HL-60 (cell line): Measurements from ENCODE around the gene CRYBA2.

Experiments used
- DNase-seq, 2 experiments: peaks; one replicate each; pipeline ENCODE4 v3.0.0-alpha.2; 2010 to 2020; ENCODE audit warnings: low read depth in 1 of 2, low spot score in 1 of 2
- H3K27ac ChIP-seq: fragments of 250-450 bp; sonication (Bioruptor Pico); replicated peaks from 2 replicates; pipeline ENCODE4 v1.5.1; 2020; ENCODE audit warnings: mild to moderate bottlenecking, moderate library complexity
- H3K27me3 ChIP-seq: fragments of 250-450 bp; sonication (Bioruptor Pico); 2 replicates; pipeline ENCODE4 v1.5.1; 2021; ENCODE audit warnings: mild to moderate bottlenecking, moderate library complexity; ENCODE audit not compliant: insufficient read depth, poor library complexity, severe bottlenecking
- H3K4me3 ChIP-seq: replicated peaks from 2 replicates; pipeline ENCODE4 v1.5.1; 2011; ENCODE audit warnings: mild to moderate bottlenecking, control low read depth, low read length; ENCODE audit not compliant: insufficient read depth
- CTCF ChIP-seq: IDR thresholded peaks from one replicate; pipeline ENCODE4 v1.5.1; 2011; ENCODE audit warnings: low read length, control low read depth, inconsistent platforms; ENCODE audit not compliant: insufficient read depth
- GABPA ChIP-seq: IDR thresholded peaks from 2 replicates; pipeline ENCODE4 v1.6.1; 2012; ENCODE audit warnings: low read depth
- POLR2AphosphoS5 ChIP-seq: IDR thresholded peaks from 2 replicates; pipeline ENCODE4 v1.6.1; 2012; ENCODE audit warnings: low read depth
- REST ChIP-seq: IDR thresholded peaks from 2 replicates; pipeline ENCODE4 v1.6.1; 2012; ENCODE audit warnings: low read depth; ENCODE audit not compliant: insufficient replicate concordance
- SPI1 ChIP-seq: IDR thresholded peaks from 2 replicates; pipeline ENCODE4 v1.6.1; 2012; ENCODE audit warnings: low read depth, mild to moderate bottlenecking, borderline replicate concordance

CRYBA2 gene

GRCh38 chr2:219010873-219011272 lies 17.7 kb upstream of the CRYBA2 start:
- DNase-seq = no peak
- H3K4me3 ChIP-seq = no peak overlapping the region
- H3K27me3 ChIP-seq = no peaks in the 10 kb centered on the region
- TF ChIP-seq GABPA (no peak), REST (no peak), CTCF (no peak), POLR2AphosphoS5 (no peak), SPI1 (no peak)
- no peak overlapping the region for H3K27ac ChIP-seq

DNA sequence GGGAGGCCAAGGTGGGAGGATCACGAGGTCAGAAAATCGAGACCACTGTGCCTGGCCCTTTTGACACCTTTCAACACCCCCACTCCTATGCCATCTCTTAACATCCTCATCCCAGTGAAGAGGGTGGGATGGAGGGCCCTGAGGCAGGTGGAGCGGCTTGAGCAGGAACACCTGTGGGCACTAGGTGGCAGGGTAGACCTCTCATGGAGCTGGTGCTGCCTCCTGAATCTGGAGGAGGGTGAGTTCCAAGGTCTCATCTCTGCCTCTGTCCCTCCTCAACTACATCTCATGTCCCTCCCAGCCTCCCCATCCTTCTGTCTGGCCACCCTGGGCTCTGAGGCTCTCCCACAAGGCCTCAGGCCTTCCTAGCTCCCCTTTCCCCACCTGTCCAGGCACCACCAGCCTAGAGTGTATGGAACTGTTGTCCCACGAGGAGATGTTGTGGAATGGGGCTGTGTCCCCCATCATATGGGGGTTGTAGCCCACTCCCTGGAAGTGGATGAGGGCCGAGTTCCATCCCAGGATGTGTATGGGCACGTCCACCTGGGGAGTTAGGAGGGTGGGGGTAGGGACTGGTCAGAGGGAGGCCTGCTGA lies 17.0 kb upstream of the CRYBA2 start:
- Histone ChIP-seq H3K27me3 (no peaks in the 10 kb centered on the region), H3K27ac (no peak overlapping the region), H3K4me3 (no peak overlapping the region)
- TF ChIP-seq CTCF = peak; percentile 39
- no peak for TF ChIP-seq POLR2AphosphoS5
- DNase-seq = no peak

DNA sequence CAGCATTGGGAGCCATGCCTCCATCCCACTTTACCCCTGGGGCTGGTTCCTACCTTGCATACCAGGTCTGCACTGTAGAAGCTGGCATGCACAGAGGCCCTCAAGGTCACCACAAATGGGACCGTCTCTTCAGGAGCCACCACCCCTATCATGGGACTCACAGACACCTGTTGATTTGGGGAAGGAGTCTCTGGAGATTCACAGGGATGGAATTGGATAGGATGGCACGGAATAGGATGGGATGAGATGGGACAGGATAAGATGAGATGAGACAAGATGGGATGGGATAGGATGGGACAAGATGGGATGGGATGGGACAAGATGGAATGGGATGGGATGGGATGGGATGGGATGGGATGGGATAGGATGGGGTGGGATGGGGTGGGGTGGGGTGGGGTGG lies 16.1 kb upstream of the CRYBA2 start:
- H3K4me3 ChIP-seq = no peak overlapping the region
- no peak for TF ChIP-seq REST
- DNase-seq = no peak
- no peak overlapping the region for H3K27ac ChIP-seq
- no peaks in the 10 kb centered on the region for H3K27me3 ChIP-seq

DNA sequence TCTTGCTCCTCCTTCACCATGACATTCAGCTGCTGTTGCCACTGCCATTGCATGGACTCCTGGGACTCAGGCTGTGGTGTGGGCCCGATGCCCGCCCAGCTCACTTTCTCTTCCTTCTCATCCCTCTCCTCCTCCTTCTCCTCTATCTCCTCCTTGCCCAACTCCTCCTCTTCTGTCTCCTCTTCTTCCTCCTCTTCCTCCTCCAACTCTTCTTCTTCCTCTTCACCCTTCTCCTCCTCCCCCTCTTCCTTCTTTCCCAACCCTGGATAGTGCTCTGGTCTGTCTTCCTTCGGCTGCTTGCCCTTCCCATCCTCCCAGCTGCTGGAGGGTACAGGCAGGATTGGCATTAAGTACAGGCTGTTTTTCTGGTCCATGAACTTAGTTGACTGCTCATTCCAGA lies 10.8 kb upstream of the CRYBA2 start:
- Histone ChIP-seq H3K27me3 (peaks cover 50% of the 10 kb centered on the region), H3K4me3 (no peak overlapping the region), H3K27ac (no peak overlapping the region)
- TF ChIP-seq REST = no peak
- no peak for TF ChIP-seq SPI1
- no peak for TF ChIP-seq GABPA
- no peak for TF ChIP-seq CTCF
- TF ChIP-seq POLR2AphosphoS5 = no peak
- DNase-seq = no peak
